HL-60 (cell line): ENCODE measurements around the gene SHROOM3.

ENCODE experiments used
- DNase-seq, 2 experiments: peaks; one replicate each; pipeline ENCODE4 v3.0.0-alpha.2; 2010 to 2020; ENCODE audit warnings: low read depth in 1 of 2, low spot score in 1 of 2
- H3K27ac ChIP-seq: fragments of 250-450 bp; sonication (Bioruptor Pico); replicated peaks from 2 replicates; pipeline ENCODE4 v1.5.1; 2020; ENCODE audit warnings: mild to moderate bottlenecking, moderate library complexity
- H3K27me3 ChIP-seq: fragments of 250-450 bp; sonication (Bioruptor Pico); 2 replicates; pipeline ENCODE4 v1.5.1; 2021; ENCODE audit warnings: mild to moderate bottlenecking, moderate library complexity; ENCODE audit not compliant: insufficient read depth, poor library complexity, severe bottlenecking
- H3K4me3 ChIP-seq: replicated peaks from 2 replicates; pipeline ENCODE4 v1.5.1; 2011; ENCODE audit warnings: mild to moderate bottlenecking, control low read depth, low read length; ENCODE audit not compliant: insufficient read depth
- CTCF ChIP-seq: IDR thresholded peaks from one replicate; pipeline ENCODE4 v1.5.1; 2011; ENCODE audit warnings: low read length, control low read depth, inconsistent platforms; ENCODE audit not compliant: insufficient read depth
- GABPA ChIP-seq: IDR thresholded peaks from 2 replicates; pipeline ENCODE4 v1.6.1; 2012; ENCODE audit warnings: low read depth
- POLR2AphosphoS5 ChIP-seq: IDR thresholded peaks from 2 replicates; pipeline ENCODE4 v1.6.1; 2012; ENCODE audit warnings: low read depth
- SPI1 ChIP-seq: IDR thresholded peaks from 2 replicates; pipeline ENCODE4 v1.6.1; 2012; ENCODE audit warnings: low read depth, mild to moderate bottlenecking, borderline replicate concordance
- TF ChIP-seq, protein P1 (sequence below): IDR thresholded peaks from 2 replicates; pipeline ENCODE4 v1.6.1; 2012; ENCODE audit warnings: low read depth; ENCODE audit not compliant: insufficient replicate concordance

SHROOM3 gene

DNA sequence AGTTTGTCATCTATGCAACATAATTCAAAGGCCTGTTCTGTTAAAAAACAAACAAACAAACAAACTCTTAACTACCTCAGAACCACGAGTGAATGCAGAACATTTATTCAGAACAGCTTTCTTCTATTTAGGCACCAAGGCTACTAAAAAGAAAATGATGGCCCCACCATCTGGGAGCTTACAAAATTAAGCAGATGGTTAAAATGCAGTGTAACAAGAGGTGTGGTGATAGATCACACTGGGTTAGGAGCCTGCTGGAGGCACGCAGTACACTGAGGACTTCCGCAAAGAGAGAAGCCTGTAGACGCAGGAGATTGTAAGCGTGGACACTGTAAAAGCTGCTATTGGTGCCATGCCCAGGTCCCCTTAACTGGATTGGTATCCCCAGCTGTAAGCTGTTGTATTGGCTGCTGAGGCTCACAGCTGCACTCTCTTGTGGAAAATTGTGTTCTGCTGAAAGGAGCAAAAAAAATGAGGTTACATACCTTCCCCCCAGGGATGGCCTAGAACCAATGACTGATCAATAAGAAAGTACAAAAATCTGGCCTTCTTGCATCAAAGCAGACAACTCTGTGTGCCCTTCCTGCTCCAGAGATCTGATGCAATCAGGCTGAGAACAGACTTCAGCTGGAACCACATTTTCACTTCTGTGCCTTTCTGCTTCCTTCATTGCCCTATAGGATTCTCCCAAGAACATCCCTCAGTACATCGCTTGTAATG lies 60.0 kb downstream of the SHROOM3 start:
- H3K27ac ChIP-seq, result no peak overlapping the region
- no peak for TF ChIP-seq GABPA
- TF ChIP-seq, protein P1, sequence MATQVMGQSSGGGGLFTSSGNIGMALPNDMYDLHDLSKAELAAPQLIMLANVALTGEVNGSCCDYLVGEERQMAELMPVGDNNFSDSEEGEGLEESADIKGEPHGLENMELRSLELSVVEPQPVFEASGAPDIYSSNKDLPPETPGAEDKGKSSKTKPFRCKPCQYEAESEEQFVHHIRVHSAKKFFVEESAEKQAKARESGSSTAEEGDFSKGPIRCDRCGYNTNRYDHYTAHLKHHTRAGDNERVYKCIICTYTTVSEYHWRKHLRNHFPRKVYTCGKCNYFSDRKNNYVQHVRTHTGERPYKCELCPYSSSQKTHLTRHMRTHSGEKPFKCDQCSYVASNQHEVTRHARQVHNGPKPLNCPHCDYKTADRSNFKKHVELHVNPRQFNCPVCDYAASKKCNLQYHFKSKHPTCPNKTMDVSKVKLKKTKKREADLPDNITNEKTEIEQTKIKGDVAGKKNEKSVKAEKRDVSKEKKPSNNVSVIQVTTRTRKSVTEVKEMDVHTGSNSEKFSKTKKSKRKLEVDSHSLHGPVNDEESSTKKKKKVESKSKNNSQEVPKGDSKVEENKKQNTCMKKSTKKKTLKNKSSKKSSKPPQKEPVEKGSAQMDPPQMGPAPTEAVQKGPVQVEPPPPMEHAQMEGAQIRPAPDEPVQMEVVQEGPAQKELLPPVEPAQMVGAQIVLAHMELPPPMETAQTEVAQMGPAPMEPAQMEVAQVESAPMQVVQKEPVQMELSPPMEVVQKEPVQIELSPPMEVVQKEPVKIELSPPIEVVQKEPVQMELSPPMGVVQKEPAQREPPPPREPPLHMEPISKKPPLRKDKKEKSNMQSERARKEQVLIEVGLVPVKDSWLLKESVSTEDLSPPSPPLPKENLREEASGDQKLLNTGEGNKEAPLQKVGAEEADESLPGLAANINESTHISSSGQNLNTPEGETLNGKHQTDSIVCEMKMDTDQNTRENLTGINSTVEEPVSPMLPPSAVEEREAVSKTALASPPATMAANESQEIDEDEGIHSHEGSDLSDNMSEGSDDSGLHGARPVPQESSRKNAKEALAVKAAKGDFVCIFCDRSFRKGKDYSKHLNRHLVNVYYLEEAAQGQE, result no peak
- no peak for TF ChIP-seq CTCF
- TF ChIP-seq POLR2AphosphoS5, result no peak
- no peak for TF ChIP-seq SPI1
- peaks cover 5% of the 10 kb centered on the region for H3K27me3 ChIP-seq
- DNase-seq, result no peak
- no peak overlapping the region for H3K4me3 ChIP-seq

DNA sequence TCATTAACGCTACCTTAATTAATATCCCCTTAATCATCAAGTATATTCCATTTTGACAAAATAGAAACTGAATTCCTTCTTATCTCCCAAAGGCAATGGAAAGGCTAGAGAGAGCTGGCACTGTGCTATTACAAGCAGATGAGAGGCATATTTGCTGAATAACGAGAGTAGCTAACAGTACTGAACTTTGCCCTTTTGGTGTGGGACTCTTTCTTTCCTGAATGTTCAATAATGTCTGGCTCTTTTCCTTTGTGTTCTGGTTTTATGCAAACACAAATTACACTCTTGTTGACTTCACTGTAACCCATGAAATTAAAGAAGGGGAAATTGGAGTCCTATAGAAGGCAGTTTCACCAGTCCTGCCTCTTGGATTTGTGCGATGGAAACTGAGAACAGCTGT lies 63.5 kb downstream of the SHROOM3 start:
- H3K27ac ChIP-seq, result no peak overlapping the region
- peaks cover 3% of the 10 kb centered on the region for H3K27me3 ChIP-seq
- no peak for TF ChIP-seq SPI1
- no peak for DNase-seq
- H3K4me3 ChIP-seq, result no peak overlapping the region

- H3K27ac ChIP-seq, result no peak overlapping the region
- H3K27me3 ChIP-seq, result peaks cover 3% of the 10 kb centered on the region
- TF ChIP-seq CTCF, result no peak
- no peak for TF ChIP-seq POLR2AphosphoS5
- no peak for TF ChIP-seq SPI1
- TF ChIP-seq GABPA, result no peak
- TF ChIP-seq, protein P1, result no peak
- H3K4me3 ChIP-seq, result no peak overlapping the region
- no peak for DNase-seq
Measured at GRCh38 chr4:76499461-76499860, 64.4 kb downstream of the SHROOM3 start.

DNA sequence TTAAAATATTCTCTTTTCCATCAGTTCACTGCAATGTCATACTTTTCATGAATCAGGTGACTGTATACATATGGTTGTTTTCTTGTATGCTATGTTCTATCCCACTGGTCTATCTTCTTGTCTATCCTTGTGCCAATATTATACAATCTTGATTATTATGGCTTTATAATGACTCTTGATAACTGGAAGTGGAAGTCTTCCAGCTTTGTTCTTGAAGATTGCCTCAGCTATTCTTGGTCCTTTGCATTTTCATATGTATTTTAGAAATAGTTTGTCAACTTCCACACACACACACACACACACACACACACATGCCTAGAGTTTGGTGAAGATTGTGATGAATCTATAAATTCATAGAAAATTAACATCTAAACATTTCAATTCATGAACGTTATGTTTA lies 67.9 kb downstream of the SHROOM3 start:
- Histone ChIP-seq H3K4me3 (no peak overlapping the region), H3K27me3 (no peaks in the 10 kb centered on the region), H3K27ac (no peak overlapping the region)
- TF ChIP-seq SPI1 (no peak), POLR2AphosphoS5 (no peak), GABPA (no peak), CTCF (no peak)
- TF ChIP-seq, protein P1, result no peak
- DNase-seq, result no peak
